Mammary epithelial cell (primary cell): ENCODE measurements around the gene PYROXD2.

ENCODE experiments used
- EZH2 ChIP-seq: IDR thresholded peaks from 2 replicates; pipeline ENCODE4 v1.6.1; 2012; ENCODE audit warnings: low read length, inconsistent platforms, borderline replicate concordance
- TF ChIP-seq, protein P1 (sequence below), 2 donors: IDR thresholded peaks in 1 of 2; conservative IDR thresholded peaks in 1 of 2; 2 replicates each; pipeline ENCODE4 v1.5.1; 2011 to 2012; ENCODE audit warnings: inconsistent platforms in 2 of 2, low read length in 2 of 2, mild to moderate bottlenecking in 2 of 2, control low read depth in 1 of 2, low read depth in 1 of 2; ENCODE audit not compliant: insufficient read depth in 1 of 2; ENCODE audit errors: extremely low read depth in 1 of 2

GRCh38 chr10:98388101-98388655, 26.8 kb downstream of the PYROXD2 start:
- TF ChIP-seq, protein P1, sequence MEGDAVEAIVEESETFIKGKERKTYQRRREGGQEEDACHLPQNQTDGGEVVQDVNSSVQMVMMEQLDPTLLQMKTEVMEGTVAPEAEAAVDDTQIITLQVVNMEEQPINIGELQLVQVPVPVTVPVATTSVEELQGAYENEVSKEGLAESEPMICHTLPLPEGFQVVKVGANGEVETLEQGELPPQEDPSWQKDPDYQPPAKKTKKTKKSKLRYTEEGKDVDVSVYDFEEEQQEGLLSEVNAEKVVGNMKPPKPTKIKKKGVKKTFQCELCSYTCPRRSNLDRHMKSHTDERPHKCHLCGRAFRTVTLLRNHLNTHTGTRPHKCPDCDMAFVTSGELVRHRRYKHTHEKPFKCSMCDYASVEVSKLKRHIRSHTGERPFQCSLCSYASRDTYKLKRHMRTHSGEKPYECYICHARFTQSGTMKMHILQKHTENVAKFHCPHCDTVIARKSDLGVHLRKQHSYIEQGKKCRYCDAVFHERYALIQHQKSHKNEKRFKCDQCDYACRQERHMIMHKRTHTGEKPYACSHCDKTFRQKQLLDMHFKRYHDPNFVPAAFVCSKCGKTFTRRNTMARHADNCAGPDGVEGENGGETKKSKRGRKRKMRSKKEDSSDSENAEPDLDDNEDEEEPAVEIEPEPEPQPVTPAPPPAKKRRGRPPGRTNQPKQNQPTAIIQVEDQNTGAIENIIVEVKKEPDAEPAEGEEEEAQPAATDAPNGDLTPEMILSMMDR (conservative IDR thresholded peaks at IDR 0.05 in 1 of 2, IDR thresholded peaks at IDR 0.05 in 1 of 2; ENCODE audit: extremely low read depth in 1 of 2, insufficient read depth in 1 of 2, low read depth in 1 of 2, low read length in 2 of 2): no peak
- TF ChIP-seq EZH2: no peak
